SJSA1 (cell line): ENCODE measurements around the gene TAC3. TPM values are rescaled to one million over a fixed set of nuclear protein-coding genes. Genes with fewer than 3 reads are reported as not detected.

Experiments
- DNase-seq, 2 experiments: peaks; one replicate each; pipeline ENCODE4 v3.0.0-alpha.2; 2015 to 2020; ENCODE audit warnings: low spot score in 2 of 2, low read depth in 1 of 2
- H3K27ac ChIP-seq: fragments of 250-450 bp; sonication (Bioruptor Pico); 2 replicates; pipeline ENCODE4 v1.5.1; 2020; ENCODE audit warnings: mild to moderate bottlenecking, moderate library complexity
- H3K27me3 ChIP-seq: fragments of 250-450 bp; sonication (Bioruptor Pico); replicated peaks from 2 replicates; pipeline ENCODE4 v1.5.1; 2020; ENCODE audit warnings: mild to moderate bottlenecking, moderate library complexity
- H3K36me3 ChIP-seq: fragments of 250-450 bp; sonication (Bioruptor Pico); 2 replicates; pipeline ENCODE4 v1.5.1; 2020; ENCODE audit warnings: mild to moderate bottlenecking
- H3K4me1 ChIP-seq: fragments of 250-450 bp; sonication (Bioruptor Pico); replicated peaks from 2 replicates; pipeline ENCODE4 v1.6.1; 2021; ENCODE audit warnings: mild to moderate bottlenecking
- H3K4me3 ChIP-seq: fragments of 250-450 bp; sonication (Bioruptor Pico); 2 replicates; pipeline ENCODE4 v1.5.1; 2020; ENCODE audit warnings: mild to moderate bottlenecking
- H3K9me3 ChIP-seq: fragments of 250-450 bp; sonication (Bioruptor Pico); replicated peaks from 2 replicates; pipeline ENCODE4 v1.5.1; 2020; ENCODE audit warnings: mild to moderate bottlenecking
- total RNA-seq: library from RNA; depleted of rRNA; stranded (reverse); fragments of >200 nt; shearing (Covaris generic); gene quantifications from 2 replicates; pipeline ENCODE4 v1.2.3, GENCODE V29; 2014

The TAC3 gene
- total RNA-seq, 1 experiment from 2014 or later, result not detected

DNA sequence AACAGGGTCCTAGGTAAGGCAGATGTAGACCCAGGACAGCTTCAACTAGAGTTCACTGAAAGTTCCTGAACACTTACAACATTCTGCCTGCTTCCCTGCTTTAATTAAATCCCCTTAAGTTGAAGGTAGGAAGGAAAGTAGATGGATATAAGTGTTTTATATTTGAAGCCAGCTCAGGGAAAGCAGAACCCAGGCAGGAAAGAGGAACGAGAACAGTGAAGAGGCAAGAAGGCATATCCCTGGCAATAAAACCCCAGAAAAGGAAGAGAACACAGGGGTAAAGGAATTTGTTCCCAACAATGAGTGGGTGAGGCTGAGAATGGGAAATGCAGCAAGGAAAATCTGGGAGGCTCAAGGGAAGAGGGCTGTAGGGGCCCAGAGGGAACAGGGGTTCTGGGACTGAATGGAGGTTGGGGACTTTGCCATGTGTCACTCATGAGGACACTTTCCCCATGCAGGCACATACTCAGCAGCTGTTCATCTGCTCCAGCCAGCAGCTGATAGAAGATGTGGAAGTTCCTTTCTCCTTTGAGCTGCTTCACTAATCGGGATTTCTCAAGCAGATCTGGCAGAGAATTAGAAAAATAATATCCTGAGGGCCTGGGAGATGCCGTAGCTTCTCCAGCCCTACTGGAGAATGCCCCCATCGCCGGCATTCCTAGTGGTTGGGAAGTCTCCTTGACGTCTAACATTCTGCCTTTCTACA is 29.9 kb upstream of the TAC3 start:
- H3K4me3 ChIP-seq, result no peak overlapping the region
- H3K36me3 ChIP-seq, result no peaks in the 10 kb centered on the region
- H3K27me3 ChIP-seq, result peaks cover 13% of the 10 kb centered on the region
- H3K27ac ChIP-seq, result no peak overlapping the region
- DNase-seq, result no peak
- no peaks in the 10 kb centered on the region for H3K4me1 ChIP-seq
- H3K9me3 ChIP-seq, result no peaks in the 10 kb centered on the region

DNA sequence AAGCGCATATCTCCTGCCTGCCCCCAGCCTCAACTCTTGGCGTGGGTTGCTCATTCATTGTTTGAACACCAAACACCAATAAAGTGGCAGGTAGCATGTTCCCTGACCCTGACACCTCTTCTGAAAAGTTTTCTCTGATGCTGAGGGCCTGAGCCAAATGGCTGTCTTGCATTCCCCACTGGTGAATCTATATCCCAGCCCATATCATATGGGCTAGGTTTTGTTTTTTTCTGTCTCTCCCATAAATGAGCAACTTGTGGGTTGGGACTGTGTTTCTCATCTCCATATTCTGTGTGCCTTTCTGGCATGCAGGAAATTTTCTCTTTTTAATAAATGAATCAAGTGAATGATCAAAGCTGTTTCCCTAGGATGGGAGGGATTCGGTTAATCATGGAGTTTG is 28.6 kb upstream of the TAC3 start:
- H3K36me3 ChIP-seq, result no peaks in the 10 kb centered on the region
- H3K4me3 ChIP-seq, result no peak overlapping the region
- no peaks in the 10 kb centered on the region for H3K4me1 ChIP-seq
- H3K9me3 ChIP-seq, result no peaks in the 10 kb centered on the region
- DNase-seq, result no peak
- H3K27ac ChIP-seq, result no peak overlapping the region
- peaks cover 16% of the 10 kb centered on the region; the same call in 1 of the 2 replicates for H3K27me3 ChIP-seq

- no peak overlapping the region for H3K27ac ChIP-seq
- DNase-seq, result no peak
- no peaks in the 10 kb centered on the region for H3K36me3 ChIP-seq
- H3K4me3 ChIP-seq, result no peak overlapping the region
- peaks cover 16% of the 10 kb centered on the region; the same call in 1 of the 2 replicates for H3K27me3 ChIP-seq
- no peaks in the 10 kb centered on the region for H3K4me1 ChIP-seq
- no peaks in the 10 kb centered on the region for H3K9me3 ChIP-seq
Measured at GRCh38 chr12:57044468-57044867, 28.1 kb upstream of the TAC3 start.

DNA sequence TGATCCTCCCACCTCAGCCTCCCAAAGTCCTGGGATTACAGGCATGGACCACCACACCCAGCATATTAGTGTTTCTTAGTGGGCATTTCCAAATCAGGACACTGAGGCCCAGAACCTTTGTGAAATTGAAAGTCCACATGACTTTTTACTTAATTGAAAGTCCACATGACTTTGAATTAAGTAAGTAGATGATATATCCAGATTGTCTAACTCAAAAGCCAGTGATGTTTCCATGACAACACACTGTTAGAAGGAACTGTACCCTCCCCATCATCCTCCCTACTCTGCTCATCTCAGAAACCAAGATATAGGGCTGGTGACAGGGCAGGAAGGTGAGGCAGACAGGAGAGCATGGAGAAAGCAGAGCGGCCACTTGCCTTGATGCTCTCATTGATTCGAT is 26.4 kb upstream of the TAC3 start:
- no peaks in the 10 kb centered on the region for H3K9me3 ChIP-seq
- DNase-seq, result no peak

GRCh38 chr12:57040750-57041149 is 24.4 kb upstream of the TAC3 start:
- DNase-seq, result no peak
- H3K27ac ChIP-seq, result no peak overlapping the region
- H3K4me3 ChIP-seq, result no peak overlapping the region
- H3K4me1 ChIP-seq, result no peaks in the 10 kb centered on the region
- no peaks in the 10 kb centered on the region for H3K9me3 ChIP-seq
- H3K36me3 ChIP-seq, result no peaks in the 10 kb centered on the region
- H3K27me3 ChIP-seq, result peaks cover 16% of the 10 kb centered on the region

More for the DNA sequence above, 26.4 kb upstream of the TAC3 start:
- Histone ChIP-seq H3K4me3 (no peak overlapping the region), H3K36me3 (no peaks in the 10 kb centered on the region), H3K27ac (no peak overlapping the region), H3K27me3 (peaks cover 21% of the 10 kb centered on the region), H3K4me1 (no peaks in the 10 kb centered on the region)

DNA sequence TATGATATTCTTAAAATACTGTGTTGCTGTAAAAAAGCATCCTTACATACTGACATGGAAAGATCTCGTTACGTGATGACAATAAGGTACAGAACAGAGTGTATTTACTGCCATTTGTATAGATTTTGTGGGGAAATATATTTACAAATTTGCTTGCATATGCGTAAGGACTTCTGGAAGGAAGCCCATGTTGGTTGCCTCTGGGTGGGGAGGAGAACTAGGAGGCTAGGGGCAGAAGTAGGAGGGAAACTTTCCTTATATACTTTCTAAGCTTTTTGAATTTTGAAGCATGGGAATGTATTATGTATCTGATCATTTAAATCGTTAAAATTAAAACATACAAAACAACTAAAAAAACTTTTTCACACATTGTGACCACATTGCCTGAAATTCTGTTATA is 23.9 kb upstream of the TAC3 start:
- Histone ChIP-seq H3K27ac (no peak overlapping the region), H3K27me3 (peaks cover 12% of the 10 kb centered on the region), H3K9me3 (no peaks in the 10 kb centered on the region), H3K36me3 (no peaks in the 10 kb centered on the region), H3K4me3 (no peak overlapping the region), H3K4me1 (no peaks in the 10 kb centered on the region)
- no peak for DNase-seq

GRCh38 chr12:57039016-57039798 is 22.9 kb upstream of the TAC3 start:
- Histone ChIP-seq H3K4me3 (no peak overlapping the region), H3K9me3 (no peaks in the 10 kb centered on the region), H3K36me3 (no peaks in the 10 kb centered on the region), H3K4me1 (no peaks in the 10 kb centered on the region), H3K27me3 (peaks cover 12% of the 10 kb centered on the region), H3K27ac (no peak overlapping the region)
- DNase-seq, result no peak

- H3K4me3 ChIP-seq, result no peak overlapping the region
- H3K27me3 ChIP-seq, result peaks cover 22% of the 10 kb centered on the region
- H3K4me1 ChIP-seq, result no peaks in the 10 kb centered on the region
- H3K36me3 ChIP-seq, result no peaks in the 10 kb centered on the region
- H3K27ac ChIP-seq, result no peak overlapping the region
- no peaks in the 10 kb centered on the region for H3K9me3 ChIP-seq
- no peak for DNase-seq
Measured at GRCh38 chr12:57037264-57037663, 20.9 kb upstream of the TAC3 start.

GRCh38 chr12:57033431-57033830 is 17.1 kb upstream of the TAC3 start:
- Histone ChIP-seq H3K27me3 (peaks cover 13% of the 10 kb centered on the region; the same call in 1 of the 2 replicates), H3K27ac (no peak overlapping the region), H3K36me3 (no peaks in the 10 kb centered on the region), H3K4me1 (no peaks in the 10 kb centered on the region), H3K4me3 (no peak overlapping the region), H3K9me3 (no peaks in the 10 kb centered on the region)
- no peak for DNase-seq

DNA sequence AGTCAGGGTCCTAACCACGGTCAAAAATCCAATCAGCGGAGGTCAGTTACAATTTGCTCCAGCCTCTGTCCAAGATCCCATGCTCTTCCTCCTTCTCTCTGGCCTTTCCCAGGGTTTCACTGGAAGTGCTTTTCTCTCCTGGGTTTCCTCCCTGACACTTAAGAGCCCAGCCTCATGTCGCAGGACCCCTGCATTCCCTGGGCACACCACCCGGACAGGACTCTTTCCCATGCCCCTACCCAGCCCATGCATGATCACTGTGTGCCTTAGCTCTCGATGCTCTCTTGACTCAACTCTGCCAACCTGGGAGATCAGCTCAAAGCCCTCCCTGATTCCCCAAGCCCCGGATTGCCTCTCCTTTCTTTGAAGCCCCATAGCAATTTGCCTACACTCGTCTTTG is 15.5 kb upstream of the TAC3 start:
- Histone ChIP-seq H3K27me3 (peaks cover 16% of the 10 kb centered on the region; the same call in 1 of the 2 replicates), H3K4me3 (no peak overlapping the region), H3K4me1 (no peaks in the 10 kb centered on the region), H3K9me3 (no peaks in the 10 kb centered on the region), H3K36me3 (no peaks in the 10 kb centered on the region), H3K27ac (no peak overlapping the region)
- no peak for DNase-seq

- Histone ChIP-seq H3K36me3 (no peaks in the 10 kb centered on the region), H3K27ac (no peak overlapping the region), H3K4me1 (no peaks in the 10 kb centered on the region), H3K27me3 (peaks cover 16% of the 10 kb centered on the region; the same call in 1 of the 2 replicates), H3K9me3 (no peaks in the 10 kb centered on the region), H3K4me3 (no peak overlapping the region)
- no peak for DNase-seq
Measured at GRCh38 chr12:57031138-57031725, 14.9 kb upstream of the TAC3 start.

DNA sequence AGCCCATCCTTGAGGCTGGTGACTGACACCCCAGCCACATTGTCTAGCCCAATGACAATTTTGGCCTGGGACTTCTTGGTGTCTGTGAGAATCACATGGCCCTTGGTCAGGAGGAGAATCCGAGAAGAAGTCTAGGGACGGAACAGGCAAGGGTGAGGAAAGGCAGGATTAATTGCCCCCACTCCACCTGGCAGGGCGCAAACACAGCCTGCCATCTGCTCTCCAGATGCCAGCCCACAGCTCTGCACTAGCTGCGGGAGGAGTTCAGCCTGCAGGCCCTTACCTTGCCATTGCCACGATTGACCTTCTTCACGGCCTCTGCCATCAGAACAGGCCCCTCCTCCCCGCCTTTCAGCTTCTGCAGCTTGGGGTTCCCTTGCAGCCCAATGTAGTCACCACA is 13.1 kb upstream of the TAC3 start:
- Histone ChIP-seq H3K36me3 (no peaks in the 10 kb centered on the region), H3K27me3 (peaks cover 16% of the 10 kb centered on the region; the same call in 1 of the 2 replicates), H3K9me3 (no peaks in the 10 kb centered on the region), H3K27ac (no peak overlapping the region), H3K4me3 (no peak overlapping the region), H3K4me1 (no peaks in the 10 kb centered on the region)
- no peak for DNase-seq

DNA sequence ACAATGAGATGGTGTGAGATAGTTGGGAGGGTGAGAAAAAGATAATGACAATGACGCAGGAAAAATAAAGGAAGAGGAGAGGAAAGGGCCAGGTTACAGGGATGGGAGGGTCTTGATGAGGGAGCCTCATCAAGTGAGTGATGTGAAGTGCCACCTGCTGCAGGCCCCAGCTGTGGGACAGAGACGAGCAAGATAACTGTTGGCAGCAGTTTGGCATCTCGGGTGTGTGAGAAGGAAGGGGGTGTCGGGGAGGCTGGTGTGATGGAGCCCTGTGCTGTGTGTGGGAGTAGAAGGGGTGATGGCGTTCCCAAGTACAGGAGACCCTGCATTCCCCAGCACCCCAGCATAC is 11.4 kb upstream of the TAC3 start:
- Histone ChIP-seq H3K4me3 (no peak overlapping the region), H3K27me3 (peaks cover 5% of the 10 kb centered on the region; the same call in 1 of the 2 replicates), H3K27ac (no peak overlapping the region), H3K4me1 (no peaks in the 10 kb centered on the region), H3K9me3 (no peaks in the 10 kb centered on the region), H3K36me3 (no peaks in the 10 kb centered on the region)
- DNase-seq, result no peak
